ENCODE data around the gene SP3. TPM values are rescaled to one million over a fixed set of nuclear protein-coding genes. Genes with fewer than 3 reads are reported as not detected.

Gene SP3
- total and polyA plus RNA-seq, 9 of the 15 experiments (the other 6 are each of a cell fraction or from before 2014, with no cell fraction given): 12.0 to 106 (median 74.9) TPM

DNA sequence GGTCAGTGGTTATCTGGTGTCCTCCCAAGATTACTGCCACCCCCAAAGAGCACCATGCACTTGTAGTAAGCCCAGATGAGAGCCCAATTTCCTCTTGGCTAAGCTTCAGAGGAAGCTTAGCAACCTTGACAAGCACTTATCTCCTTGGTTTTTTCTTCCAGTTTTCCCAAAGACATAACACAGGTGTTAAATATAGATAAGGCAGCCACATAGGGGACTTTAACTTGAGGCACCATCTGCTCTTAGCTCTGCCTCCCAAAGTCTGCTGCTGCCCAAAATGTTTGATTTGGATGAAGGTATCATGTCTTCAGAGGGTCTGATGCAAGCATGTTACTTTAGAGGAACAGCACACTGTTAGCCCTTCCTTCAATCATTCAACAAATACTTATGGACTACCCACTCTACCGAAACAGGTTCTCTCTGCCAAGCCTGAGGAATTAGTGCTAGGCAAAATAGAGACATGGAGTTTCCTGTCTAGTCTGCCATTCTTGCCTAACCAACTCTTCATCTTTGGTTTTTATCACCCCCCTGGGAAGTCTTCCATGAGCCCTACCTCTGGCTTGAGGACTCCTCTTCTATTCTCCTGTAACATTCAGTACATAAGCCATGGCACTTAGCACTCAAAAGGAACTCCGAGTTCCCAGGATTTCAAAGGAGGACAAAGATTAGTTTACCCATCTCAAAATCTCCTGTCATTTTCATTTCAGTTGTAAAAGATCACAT is 73.7 kb downstream of the SP3 start (continued):
- peak; percentile 57 for TF ChIP-seq MYC (IDR thresholded peaks at IDR 0.05; ENCODE audit: low read depth, low read length)
- no peak for TF ChIP-seq MYC (CRISPR knock-in tag; IDR thresholded peaks at IDR 0.05; ENCODE audit: borderline replicate concordance, low read depth)
- no peak for TF ChIP-seq ZNF316 (IDR thresholded peaks at IDR 0.05)
- TF ChIP-seq, protein P1, sequence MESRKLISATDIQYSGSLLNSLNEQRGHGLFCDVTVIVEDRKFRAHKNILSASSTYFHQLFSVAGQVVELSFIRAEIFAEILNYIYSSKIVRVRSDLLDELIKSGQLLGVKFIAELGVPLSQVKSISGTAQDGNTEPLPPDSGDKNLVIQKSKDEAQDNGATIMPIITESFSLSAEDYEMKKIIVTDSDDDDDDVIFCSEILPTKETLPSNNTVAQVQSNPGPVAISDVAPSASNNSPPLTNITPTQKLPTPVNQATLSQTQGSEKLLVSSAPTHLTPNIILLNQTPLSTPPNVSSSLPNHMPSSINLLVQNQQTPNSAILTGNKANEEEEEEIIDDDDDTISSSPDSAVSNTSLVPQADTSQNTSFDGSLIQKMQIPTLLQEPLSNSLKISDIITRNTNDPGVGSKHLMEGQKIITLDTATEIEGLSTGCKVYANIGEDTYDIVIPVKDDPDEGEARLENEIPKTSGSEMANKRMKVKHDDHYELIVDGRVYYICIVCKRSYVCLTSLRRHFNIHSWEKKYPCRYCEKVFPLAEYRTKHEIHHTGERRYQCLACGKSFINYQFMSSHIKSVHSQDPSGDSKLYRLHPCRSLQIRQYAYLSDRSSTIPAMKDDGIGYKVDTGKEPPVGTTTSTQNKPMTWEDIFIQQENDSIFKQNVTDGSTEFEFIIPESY (CRISPR knock-in tag; IDR thresholded peaks at IDR 0.05): no peak
- TF ChIP-seq CCNT2 (IDR thresholded peaks at IDR 0.05; ENCODE audit: borderline replicate concordance, extremely low read depth, insufficient read length, low read depth, low read length): peak; percentile 52
- no peak for TF ChIP-seq ARHGAP35 (IDR thresholded peaks at IDR 0.05; ENCODE audit: partially characterized antibody)
- no peak for TF ChIP-seq BCOR (IDR thresholded peaks at IDR 0.05)
- TF ChIP-seq JUN (IDR thresholded peaks at IDR 0.05; ENCODE audit: borderline replicate concordance, low read depth, low read length): no peak
- no peak for TF ChIP-seq JUN (CRISPR knock-in tag; IDR thresholded peaks at IDR 0.05; ENCODE audit: borderline replicate concordance)
- TF ChIP-seq, protein P2, sequence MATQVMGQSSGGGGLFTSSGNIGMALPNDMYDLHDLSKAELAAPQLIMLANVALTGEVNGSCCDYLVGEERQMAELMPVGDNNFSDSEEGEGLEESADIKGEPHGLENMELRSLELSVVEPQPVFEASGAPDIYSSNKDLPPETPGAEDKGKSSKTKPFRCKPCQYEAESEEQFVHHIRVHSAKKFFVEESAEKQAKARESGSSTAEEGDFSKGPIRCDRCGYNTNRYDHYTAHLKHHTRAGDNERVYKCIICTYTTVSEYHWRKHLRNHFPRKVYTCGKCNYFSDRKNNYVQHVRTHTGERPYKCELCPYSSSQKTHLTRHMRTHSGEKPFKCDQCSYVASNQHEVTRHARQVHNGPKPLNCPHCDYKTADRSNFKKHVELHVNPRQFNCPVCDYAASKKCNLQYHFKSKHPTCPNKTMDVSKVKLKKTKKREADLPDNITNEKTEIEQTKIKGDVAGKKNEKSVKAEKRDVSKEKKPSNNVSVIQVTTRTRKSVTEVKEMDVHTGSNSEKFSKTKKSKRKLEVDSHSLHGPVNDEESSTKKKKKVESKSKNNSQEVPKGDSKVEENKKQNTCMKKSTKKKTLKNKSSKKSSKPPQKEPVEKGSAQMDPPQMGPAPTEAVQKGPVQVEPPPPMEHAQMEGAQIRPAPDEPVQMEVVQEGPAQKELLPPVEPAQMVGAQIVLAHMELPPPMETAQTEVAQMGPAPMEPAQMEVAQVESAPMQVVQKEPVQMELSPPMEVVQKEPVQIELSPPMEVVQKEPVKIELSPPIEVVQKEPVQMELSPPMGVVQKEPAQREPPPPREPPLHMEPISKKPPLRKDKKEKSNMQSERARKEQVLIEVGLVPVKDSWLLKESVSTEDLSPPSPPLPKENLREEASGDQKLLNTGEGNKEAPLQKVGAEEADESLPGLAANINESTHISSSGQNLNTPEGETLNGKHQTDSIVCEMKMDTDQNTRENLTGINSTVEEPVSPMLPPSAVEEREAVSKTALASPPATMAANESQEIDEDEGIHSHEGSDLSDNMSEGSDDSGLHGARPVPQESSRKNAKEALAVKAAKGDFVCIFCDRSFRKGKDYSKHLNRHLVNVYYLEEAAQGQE (IDR thresholded peaks at IDR 0.05; ENCODE audit: borderline replicate concordance): no peak; the same call in 1 of the 2 replicates
- TF ChIP-seq, protein P2 (CRISPR knock-in tag; IDR thresholded peaks at IDR 0.05; ENCODE audit: low read depth): no peak
- TF ChIP-seq POLR2AphosphoS5 (IDR thresholded peaks at IDR 0.05; ENCODE audit: control insufficient read depth, insufficient read depth, low read depth, low read length): peak; percentile 73

Measured in K562 (cell line).